Limb (tissue), 2 donors: ENCODE results near the gene PHACTR2.
"Not testable (repeated sequence)": the region's sequence is repeated elsewhere in the genome, so short reads cannot be mapped to it uniquely, and the experiment has no call there.

Source experiments
- DNase-seq, 2 donors: peaks; one replicate each; pipeline ENCODE4 v3.0.0-alpha.2; 2016; ENCODE audit errors: extremely low spot score in 2 of 2

PHACTR2 gene

GRCh38 chr6:143765422-143766184 is 87.8 kb downstream of the PHACTR2 start:
- no peak for DNase-seq

DNA sequence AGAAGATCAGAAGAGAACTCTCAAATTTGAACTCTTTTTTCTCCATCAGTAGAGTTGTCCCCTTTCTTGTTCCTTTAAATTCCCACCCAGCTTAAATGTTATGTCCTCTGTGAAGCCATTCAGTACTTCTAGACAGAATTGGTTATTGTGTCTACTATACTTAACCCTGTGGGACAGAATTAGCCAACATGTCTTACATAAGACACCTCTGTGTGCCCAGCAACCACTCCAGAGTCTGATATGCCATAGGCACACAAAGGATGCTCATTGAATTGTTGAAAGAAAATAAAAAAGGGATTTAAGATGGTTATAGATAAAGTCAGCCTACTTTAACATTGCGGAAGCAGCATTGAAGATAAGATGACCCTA is 88.4 kb downstream of the PHACTR2 start:
- DNase-seq = no peak

DNA sequence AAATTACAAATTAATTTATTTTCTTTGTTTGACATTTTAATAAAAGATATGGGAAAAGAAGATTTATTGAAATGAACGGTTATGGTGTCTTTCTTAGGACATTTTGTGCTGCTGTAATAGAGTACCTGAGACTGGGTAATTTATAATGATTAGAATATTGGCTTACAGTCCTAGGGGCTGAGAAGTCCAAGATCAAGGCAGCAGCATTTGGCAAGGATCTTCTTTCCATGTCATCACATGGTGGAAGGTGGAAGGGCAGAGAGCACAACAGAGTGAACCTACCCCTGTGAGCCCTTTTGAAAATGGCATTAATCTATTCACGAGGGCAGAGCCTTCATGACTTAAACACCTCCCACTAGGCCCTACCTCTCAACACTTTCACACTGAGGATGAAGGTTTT is 89.7 kb downstream of the PHACTR2 start:
- DNase-seq = no peak

DNA sequence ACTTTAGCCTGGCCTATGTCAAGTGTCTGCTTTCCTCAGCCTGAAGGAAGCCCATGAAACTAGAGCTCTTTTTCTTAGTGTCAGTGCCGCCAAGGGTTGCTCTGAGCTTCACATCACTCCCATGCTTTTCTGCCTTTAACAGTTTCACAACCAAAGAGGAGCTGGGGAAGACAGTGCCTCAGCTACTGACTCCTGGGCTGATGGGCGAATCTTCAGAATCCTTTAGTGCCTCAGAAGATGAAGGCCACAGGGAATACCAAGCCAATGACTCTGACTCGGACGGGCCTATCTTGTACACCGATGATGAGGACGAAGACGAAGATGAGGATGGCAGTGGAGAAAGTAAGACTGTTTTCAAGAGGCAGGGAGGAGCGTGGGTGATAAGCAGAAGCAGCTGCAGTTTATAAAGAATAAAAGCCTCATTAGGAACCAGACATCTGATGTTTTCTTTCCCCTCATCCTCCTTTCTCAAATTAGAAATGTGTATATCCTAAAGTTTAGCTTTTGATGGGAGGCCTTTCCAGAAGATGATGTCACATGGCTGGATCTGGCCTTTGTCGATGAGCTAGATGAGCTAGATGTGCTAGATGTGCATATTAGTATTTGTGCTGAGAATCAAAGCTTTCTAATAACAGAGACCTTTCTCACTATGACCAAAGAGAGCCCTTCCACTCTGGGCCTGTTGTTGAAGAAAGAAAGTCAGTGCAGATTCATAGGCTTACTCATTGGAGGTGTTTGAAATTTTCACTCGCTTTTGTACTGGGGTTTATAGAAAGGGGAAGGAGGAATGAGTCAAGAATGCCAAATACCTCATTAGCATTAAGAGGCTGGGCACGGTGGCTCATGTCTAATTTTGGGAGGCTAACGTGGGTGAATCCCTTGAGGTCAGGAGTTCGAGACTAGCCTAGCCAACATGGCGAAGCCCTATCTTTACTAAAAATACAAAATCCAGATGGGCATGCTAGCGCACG is 94.6 kb downstream of the PHACTR2 start:
- no peak for DNase-seq

GRCh38 chr6:143773506-143774150 is 95.9 kb downstream of the PHACTR2 start:
- DNase-seq = peak in 1 of 2 donors; percentile 14

DNA sequence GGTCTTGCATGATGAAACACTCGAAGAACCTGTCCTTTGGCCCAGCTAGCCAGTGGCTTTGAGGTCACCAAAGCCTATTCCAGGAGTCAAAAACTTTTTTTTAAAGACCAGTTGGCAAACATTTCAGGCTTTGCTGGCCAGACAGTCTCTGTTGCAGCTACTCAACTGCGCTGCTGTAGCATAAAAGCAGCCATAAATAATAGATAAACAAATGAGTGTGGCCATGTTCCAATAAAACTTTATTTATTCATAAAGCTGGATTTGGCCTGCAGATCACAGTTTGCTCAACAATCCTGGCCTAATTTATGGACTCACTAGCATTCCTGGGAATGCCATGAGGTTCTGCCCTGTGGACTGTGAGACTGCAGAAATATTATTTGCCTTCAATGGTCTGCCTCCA is 96.6 kb downstream of the PHACTR2 start:
- DNase-seq = no peak

GRCh38 chr6:143775336-143775735 is 97.6 kb downstream of the PHACTR2 start:
- peak in 1 of 2 donors; percentile 28 for DNase-seq

DNA sequence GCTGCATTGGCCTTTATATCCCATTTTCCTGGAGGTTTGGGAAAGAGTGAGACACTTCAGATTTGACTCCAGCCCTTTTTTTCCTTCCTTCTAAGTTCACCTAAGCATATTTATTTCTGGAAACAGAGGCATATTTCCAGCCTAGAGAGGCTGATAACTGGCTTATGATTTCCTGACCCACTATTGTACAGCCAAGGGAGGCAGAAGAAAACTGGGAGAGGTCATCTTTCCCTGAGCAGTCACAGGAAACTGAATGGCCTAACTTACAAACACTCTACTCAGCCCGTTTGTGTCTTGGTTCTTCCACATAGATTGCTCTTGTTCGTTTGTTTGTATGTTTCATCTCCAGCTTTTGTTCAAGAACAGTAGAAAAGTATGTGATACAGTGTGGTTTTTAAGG is 101.2 kb downstream of the PHACTR2 start:
- DNase-seq = no peak

DNA sequence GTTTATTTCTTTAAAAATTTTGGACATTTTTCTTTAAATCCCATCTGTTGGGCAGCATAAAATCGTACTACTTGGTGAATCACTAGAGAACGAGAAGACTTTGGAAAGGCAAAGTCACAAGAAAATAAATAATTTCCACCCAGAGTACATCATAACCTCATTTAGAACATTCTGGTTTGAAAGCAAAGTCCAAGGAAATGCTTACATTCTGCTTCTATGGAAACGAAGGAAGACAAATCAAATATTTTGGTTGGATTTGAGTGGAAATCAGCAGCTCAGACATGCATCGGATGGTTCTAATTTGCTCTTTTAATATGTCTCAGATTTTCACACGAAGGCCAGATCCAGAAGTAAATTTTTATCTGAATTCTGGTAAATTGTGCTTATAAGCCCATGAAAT is 104.7 kb downstream of the PHACTR2 start:
- DNase-seq = peak in 1 of 2 donors; percentile 66

DNA sequence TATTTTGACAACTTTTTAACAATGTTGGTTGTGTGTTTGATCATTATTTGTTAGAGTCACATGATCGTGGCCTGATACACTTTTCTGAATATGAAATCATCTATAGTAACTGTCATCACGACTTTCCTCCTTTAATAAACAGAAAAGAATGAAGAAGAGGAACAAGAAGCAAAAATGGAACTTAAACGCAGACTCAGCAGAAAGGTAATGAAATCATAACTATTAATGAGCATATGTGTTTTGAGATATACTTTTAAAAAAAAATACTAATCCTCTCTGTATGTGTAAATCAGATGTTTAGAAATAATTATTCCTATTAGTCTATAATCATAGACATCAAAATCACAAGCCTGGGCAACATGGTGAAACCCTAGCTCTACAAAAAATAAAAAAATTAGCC is 105.3 kb downstream of the PHACTR2 start:
- no peak for DNase-seq

DNA sequence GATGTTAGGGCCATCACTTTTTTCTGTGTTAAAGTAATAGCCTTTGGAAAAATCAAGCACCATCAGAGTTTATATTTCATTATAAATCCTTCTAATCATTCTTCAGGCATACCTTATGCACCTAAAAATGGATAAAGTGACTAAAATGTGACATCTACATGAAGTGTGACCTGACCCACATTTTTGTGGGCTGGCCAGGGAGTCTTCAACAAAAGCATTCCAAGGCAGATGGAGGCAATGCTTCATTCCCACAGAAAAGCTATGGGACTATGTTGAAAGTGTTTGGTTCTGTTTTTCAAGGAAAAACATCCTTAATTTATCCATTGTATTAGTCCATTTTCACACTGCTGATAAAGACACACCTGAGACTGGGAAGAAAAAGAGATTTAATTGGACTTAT is 106.6 kb downstream of the PHACTR2 start:
- DNase-seq = no peak

- DNase-seq = not testable (repeated sequence)
Measured at GRCh38 chr6:143786371-143786770, 108.6 kb downstream of the PHACTR2 start.

DNA sequence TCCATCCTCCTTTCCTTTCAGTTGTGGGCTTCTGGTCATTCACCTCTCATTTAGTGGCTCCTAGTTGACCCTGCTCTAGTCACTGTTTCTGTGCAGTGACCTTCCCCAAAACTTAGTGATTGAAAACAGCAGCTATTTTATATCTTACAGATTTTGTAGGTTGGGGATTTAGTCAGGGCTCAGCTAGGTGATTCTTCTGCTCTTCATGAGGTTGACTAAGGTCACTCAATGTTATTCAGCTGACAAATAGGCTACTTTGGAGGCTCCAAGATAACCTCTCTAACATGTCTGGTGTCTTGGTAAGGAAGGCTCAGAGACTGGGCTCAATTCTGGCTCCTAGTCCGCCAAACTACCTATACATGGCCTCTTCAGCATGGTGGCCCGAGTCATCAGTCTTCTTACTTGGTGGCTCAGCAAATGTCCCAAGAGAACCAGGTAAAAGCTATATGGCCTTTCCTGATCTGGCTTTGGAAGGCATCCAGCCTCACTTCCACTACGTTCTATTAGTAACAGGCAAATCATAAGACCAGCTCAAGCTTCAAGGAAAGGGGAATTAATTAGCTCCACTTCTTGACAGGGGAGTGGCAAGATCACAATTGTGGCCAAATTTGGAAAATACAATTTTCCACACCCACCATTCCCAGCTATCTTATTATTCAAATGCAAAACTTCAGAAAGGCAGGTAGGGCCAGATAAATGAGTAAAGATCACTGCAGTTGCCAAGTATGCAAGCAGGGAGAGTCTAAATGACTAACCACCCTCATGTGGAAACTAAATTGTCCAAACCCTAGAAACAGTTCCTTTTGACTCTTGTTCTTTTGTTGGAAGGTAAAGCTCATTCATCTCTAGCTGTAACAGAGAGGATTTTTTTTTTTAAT is 114.9 kb downstream of the PHACTR2 start:
- no peak for DNase-seq

DNA sequence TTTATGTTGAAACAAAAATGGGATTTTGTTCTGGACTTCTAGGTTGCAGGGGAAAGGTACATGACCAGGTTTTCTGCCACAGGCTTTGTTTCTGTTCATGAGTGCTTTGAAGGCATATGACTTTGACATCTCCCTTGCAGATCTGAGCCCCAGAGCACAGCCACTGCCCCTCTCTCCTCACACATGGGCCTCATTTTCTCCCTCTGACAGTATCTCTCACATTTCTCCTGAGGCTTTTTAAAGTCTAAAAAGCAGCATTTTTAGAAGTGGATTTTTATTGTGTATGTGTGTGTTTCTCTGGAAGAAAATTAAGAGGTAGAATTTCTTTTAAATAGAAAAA is 115.5 kb downstream of the PHACTR2 start:
- DNase-seq = no peak

GRCh38 chr6:143796551-143796950 is 118.8 kb downstream of the PHACTR2 start:
- DNase-seq = not testable (repeated sequence)

GRCh38 chr6:143798487-143798886 is 120.7 kb downstream of the PHACTR2 start:
- not testable (repeated sequence) for DNase-seq

DNA sequence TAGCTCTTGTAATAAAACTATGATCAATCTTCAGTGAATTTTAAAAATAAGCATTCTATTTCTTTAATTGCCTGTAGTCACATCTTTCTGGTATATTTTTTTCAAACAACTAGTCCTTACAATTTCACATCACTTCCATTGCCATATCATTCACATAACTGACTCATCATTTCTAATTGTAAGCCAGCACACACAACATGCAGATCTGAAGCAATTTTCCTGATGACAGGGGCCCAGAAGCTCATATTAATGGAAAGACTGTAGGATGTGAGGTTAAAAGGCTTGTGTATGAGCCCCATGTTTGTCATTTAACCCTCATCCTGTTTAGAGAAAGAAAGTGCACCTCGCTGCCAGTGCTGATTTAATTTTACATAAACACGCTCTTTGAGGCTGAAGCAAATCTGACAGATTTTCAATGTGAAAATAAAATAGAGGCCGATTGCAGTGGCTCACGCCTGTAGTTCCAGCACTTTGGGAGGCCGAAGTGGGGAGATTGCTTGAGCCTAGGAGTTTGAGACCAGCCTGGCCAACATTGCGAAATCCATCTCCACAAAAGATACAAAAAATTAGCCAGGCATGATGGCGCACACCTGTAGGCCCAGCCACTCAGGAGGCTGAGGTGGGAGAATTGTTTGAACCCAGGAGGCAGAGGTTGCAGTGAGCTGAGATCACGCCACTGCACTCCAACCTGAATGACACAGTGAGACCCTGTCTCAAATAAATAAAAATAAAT is 125.2 kb downstream of the PHACTR2 start:
- no peak for DNase-seq

DNA sequence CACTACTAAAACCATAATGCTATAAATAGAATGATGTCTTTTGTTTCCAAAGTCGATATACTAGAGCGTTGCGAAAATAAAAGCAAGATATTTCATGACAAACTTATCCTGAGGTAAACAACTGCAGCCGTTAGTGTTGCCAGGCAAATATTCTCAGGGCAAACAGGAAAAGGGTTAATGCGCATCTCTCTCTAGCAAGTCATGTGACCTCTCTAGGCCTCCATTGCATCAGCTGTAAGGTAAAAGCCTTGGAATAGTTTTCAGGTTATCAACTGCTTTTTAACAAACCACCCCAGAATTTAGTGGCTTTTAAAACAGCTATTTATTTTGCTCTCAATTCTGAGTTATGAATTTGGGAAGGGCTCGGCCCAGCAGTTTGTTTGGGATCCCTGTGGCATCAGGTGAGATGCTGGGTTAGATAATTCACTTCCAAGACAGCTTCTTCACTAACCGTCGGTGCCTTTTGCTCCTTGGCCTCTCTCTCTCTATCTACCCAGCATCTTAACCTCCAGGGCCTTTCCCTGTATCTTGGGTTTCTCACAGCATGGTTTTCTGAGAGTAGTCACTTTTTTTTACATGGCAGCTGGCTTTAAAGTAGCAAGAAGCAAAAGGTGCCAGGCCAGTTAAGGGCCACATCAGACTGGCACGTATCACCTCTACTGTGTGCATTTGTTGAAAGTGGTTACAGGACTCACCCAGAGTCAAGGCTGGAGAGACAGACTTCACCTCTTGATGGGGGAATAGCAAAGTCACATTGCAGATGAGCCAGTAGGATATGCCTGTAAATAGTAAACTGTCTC is 126.2 kb downstream of the PHACTR2 start:
- no peak for DNase-seq

- no peak for DNase-seq
Measured at GRCh38 chr6:143804835-143805239, 127.1 kb downstream of the PHACTR2 start.
